ENCODE measurements around the gene MSL2. TPM values are rescaled to one million over a fixed set of nuclear protein-coding genes. Genes with fewer than 3 reads are reported as not detected.

Gene MSL2
- total and polyA plus RNA-seq, 2 donors (not counting 1 experiment from before 2014, with no cell fraction given): 25.8 to 97.1 TPM

DNA sequence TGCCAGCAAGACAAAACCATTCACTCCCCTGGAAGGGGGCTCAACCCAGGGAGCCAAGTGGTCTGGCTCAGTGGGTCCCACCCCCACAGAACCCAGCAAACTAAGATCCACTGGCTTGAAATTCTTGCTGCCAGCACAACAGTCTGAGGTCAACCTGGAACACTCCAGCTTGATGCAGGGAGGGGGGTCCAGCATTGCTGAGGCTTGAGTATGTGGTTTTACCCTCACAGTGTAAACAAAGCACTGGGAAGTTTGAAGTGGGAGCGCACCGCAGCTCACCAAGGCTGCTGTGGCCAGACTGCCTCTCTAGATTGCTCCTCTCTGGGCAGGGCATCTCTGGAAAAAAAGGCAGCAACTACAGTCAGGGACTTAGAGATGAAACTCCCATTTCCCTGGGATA is 81.7 kb downstream of the MSL2 start:
- intact Hi-C loops (cut with micrococcal nuclease): no loop called here
- Mint-ChIP-seq H3K27me3 (peaks cover 23% of the 10 kb centered on the region), H3K27ac (no peak overlapping the region), H3K4me3 (no peak overlapping the region), H3K9me3 (ENCODE audit: insufficient read depth) (no peaks in the 10 kb centered on the region), H3K4me1 (peaks cover 7% of the 10 kb centered on the region)
- Histone ChIP-seq H3K9me3 (ENCODE audit: control extremely low read depth in 1 of 3, control insufficient read depth in 2 of 3, insufficient read depth in 1 of 3, low read length in 2 of 3) (peaks cover 0 to 6% (median 0%) of the 10 kb centered on the region in 3 donors), H3K4me2 (replicated peaks; ENCODE audit: low read depth, low read length, poor library complexity, severe bottlenecking) (no peak overlapping the region), H3K27ac (ENCODE audit: low read length in 2 of 2) (no peak overlapping the region), H3K9ac (ENCODE audit: low read length) (no peak overlapping the region), H3K27me3 (replicated peaks in 1 of 4; ENCODE audit: control extremely low read depth in 1 of 4, control insufficient read depth in 3 of 4, insufficient read depth in 4 of 4, low read length in 3 of 4) (no peaks in the 10 kb centered on the region), H4K20me1 (ENCODE audit: control insufficient read depth, insufficient read depth, low read length, poor library complexity, severe bottlenecking) (no peaks in the 10 kb centered on the region), H3K79me2 (ENCODE audit: control insufficient read depth, insufficient read depth, low read length) (no peaks in the 10 kb centered on the region), H3K4me3 (ENCODE audit: control extremely low read depth in 1 of 5, extremely low read depth in 1 of 5, insufficient read depth in 1 of 5, low read depth in 2 of 5, low read length in 4 of 5) (no peak overlapping the region), H3K4me1 (ENCODE audit: control insufficient read depth in 2 of 2, insufficient read depth in 2 of 2, low read length in 2 of 2) (peaks cover 0 to 3% of the 10 kb centered on the region in 2 donors), H2AFZ (ENCODE audit: insufficient read depth, low read depth, low read length, poor library complexity, severe bottlenecking) (no peak overlapping the region), H3K36me3 (replicated peaks in 1 of 2; ENCODE audit: control extremely low read depth in 1 of 2, control insufficient read depth in 1 of 2, extremely low read depth in 1 of 2, insufficient read depth in 2 of 2, low read length in 1 of 2) (no peaks in the 10 kb centered on the region)
- DNase-seq: no peak
- TF ChIP-seq CTCF (IDR thresholded peaks at IDR 0.05) (no peak), EZH2 (IDR thresholded peaks at IDR 0.05; ENCODE audit: borderline replicate concordance, insufficient read depth, low read depth, low read length, poor library complexity, severe bottlenecking) (no peak)
- 100% methylated on average over 2 of the region's 2 CpGs for WGBS (ENCODE audit: insufficient coverage)
- ChIA-PET CTCF (no interaction called here), POLR2A (no interaction called here)
- no peak for ATAC-seq (ENCODE audit: low read depth)

DNA sequence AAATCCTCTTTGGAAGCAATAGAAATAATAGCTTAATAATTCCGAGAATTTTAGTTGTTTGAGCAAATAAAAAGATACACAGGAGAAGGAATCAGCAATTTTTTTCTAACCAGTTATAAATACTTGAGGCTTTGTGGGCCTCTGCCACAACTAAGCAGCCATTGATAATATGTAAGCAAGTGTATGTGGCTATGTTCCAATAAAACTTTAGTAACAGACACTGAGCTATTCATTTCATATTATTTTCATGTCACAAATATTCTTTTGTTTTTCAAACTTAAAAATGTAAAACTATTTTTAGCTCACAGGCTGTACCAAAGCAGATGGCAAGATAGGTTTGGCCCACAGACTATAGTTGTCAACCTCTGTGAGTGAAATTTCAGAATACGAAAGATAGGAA is 85.7 kb downstream of the MSL2 start:
- TF ChIP-seq CTCF (IDR thresholded peaks at IDR 0.05) (no peak), EZH2 (IDR thresholded peaks at IDR 0.05; ENCODE audit: borderline replicate concordance, insufficient read depth, low read depth, low read length, poor library complexity, severe bottlenecking) (no peak)
- Mint-ChIP-seq H3K4me3 (no peak overlapping the region), H3K9me3 (ENCODE audit: insufficient read depth) (no peaks in the 10 kb centered on the region), H3K27me3 (peaks cover 9% of the 10 kb centered on the region), H3K27ac (no peak overlapping the region), H3K4me1 (peaks cover 14% of the 10 kb centered on the region)
- peaks cover 0 to 6% (median 0%) of the 10 kb centered on the region in 3 donors for H3K9me3 ChIP-seq (ENCODE audit: control extremely low read depth in 1 of 3, control insufficient read depth in 2 of 3, insufficient read depth in 1 of 3, low read length in 2 of 3)
- no peaks in the 10 kb centered on the region for H3K79me2 ChIP-seq (ENCODE audit: control insufficient read depth, insufficient read depth, low read length)
- ATAC-seq (ENCODE audit: low read depth): no peak
- no peak overlapping the region for H3K27ac ChIP-seq (ENCODE audit: low read length in 2 of 2)
- no peak overlapping the region for H3K9ac ChIP-seq (ENCODE audit: low read length)
- no peak overlapping the region for H3K4me3 ChIP-seq (ENCODE audit: control extremely low read depth in 1 of 5, extremely low read depth in 1 of 5, insufficient read depth in 1 of 5, low read depth in 2 of 5, low read length in 4 of 5)
- ChIA-PET POLR2A (no interaction called here), CTCF (no interaction called here)
- H3K36me3 ChIP-seq (replicated peaks in 1 of 2; ENCODE audit: control extremely low read depth in 1 of 2, control insufficient read depth in 1 of 2, extremely low read depth in 1 of 2, insufficient read depth in 2 of 2, low read length in 1 of 2): no peaks in the 10 kb centered on the region
- no CpG with 5 or more reads among the region's 2 CpGs for WGBS (ENCODE audit: insufficient coverage)
- H3K4me1 ChIP-seq (ENCODE audit: control insufficient read depth in 2 of 2, insufficient read depth in 2 of 2, low read length in 2 of 2): peaks cover 0 to 11% of the 10 kb centered on the region in 2 donors
- no peak overlapping the region for H3K4me2 ChIP-seq (replicated peaks; ENCODE audit: low read depth, low read length, poor library complexity, severe bottlenecking)
- intact Hi-C loops (cut with micrococcal nuclease): no loop called here
- H2AFZ ChIP-seq (ENCODE audit: insufficient read depth, low read depth, low read length, poor library complexity, severe bottlenecking): no peak overlapping the region
- no peak for DNase-seq
- H4K20me1 ChIP-seq (ENCODE audit: control insufficient read depth, insufficient read depth, low read length, poor library complexity, severe bottlenecking): no peaks in the 10 kb centered on the region
- H3K27me3 ChIP-seq (replicated peaks in 1 of 4; ENCODE audit: control extremely low read depth in 1 of 4, control insufficient read depth in 3 of 4, insufficient read depth in 4 of 4, low read length in 3 of 4): no peaks in the 10 kb centered on the region

All from B cell (primary cell).